Prostate gland (tissue), 2 donors: ENCODE measurements around the gene TRPM3.

Source experiments
- POLR2A ChIP-seq: fragments of 450-650 bp; IDR thresholded peaks from one replicate; pipeline ENCODE4 v1.6.1; 2016; ENCODE audit warnings: antibody characterized with exemption, mild to moderate bottlenecking
- TF ChIP-seq, protein P1 (sequence below), 4 experiments: fragments of 200-600 bp in 2 of 4; fragments of 450-650 bp in 2 of 4; sonication (generic) in 2 of 4; IDR thresholded peaks; 1 replicate in 3 of 4; 2 replicates in 1 of 4; pipeline ENCODE4 v1.5.1; 2016 to 2019; ENCODE audit warnings: antibody characterized with exemption in 4 of 4, mild to moderate bottlenecking in 2 of 4, moderate library complexity in 2 of 4

DNA sequence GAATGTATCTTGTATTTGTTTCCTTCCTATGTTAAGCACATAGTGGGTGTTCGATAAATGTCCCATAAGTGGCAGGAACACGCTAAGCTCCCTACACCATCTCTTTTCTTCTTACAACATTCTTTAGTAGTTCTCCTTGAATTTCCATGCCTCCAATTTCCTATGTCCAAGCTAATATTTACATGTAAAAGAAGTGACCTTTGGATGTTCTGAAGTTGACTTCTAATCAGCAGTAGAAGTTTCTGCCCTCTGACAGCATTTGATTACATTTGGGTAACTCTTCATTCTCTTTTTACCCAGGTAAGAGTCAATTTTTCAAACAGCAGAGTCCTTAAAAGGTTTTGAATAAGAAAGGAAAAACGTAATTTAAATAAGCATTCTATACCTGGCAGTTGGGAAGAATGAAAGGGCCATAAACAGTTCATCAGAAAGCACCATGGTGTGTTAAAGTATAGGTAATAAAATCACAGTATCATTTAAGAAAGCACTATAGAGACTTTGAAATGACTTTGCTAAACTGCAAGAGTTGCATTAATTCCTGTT lies 78.9 kb downstream of the TRPM3 start:
- TF ChIP-seq, protein P1, sequence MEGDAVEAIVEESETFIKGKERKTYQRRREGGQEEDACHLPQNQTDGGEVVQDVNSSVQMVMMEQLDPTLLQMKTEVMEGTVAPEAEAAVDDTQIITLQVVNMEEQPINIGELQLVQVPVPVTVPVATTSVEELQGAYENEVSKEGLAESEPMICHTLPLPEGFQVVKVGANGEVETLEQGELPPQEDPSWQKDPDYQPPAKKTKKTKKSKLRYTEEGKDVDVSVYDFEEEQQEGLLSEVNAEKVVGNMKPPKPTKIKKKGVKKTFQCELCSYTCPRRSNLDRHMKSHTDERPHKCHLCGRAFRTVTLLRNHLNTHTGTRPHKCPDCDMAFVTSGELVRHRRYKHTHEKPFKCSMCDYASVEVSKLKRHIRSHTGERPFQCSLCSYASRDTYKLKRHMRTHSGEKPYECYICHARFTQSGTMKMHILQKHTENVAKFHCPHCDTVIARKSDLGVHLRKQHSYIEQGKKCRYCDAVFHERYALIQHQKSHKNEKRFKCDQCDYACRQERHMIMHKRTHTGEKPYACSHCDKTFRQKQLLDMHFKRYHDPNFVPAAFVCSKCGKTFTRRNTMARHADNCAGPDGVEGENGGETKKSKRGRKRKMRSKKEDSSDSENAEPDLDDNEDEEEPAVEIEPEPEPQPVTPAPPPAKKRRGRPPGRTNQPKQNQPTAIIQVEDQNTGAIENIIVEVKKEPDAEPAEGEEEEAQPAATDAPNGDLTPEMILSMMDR (IDR thresholded peaks at IDR 0.05) = no peak
- no peak for TF ChIP-seq POLR2A
